Heart left ventricle (tissue), 16 donors: ENCODE measurements around the gene OVCA2. TPM values are rescaled to one million over a fixed set of nuclear protein-coding genes. Genes with fewer than 3 reads are reported as not detected.

Experiments
- ATAC-seq, 4 donors: fragments of 200-7000 bp; cut with Tn5 transposase; one replicate each; pipeline ENCODE4 v1.9.1; 2020 to 2022; ENCODE audit warnings: moderate library complexity in 4 of 4, mild to moderate bottlenecking in 3 of 4, moderate number of reproducible peaks in 1 of 4
- DNase-seq, 5 donors: peaks; one replicate each; pipeline ENCODE4 v3.0.0-alpha.2; 2020
- H3K27ac ChIP-seq, 12 donors: fragments of 200-600 bp; sonication (generic) in 4 of 12; one replicate each; pipeline versions ENCODE4 v1.5.0 to v1.8.0; 2016 to 2022; ENCODE audit warnings: mild to moderate bottlenecking in 2 of 12
- H3K27me3 ChIP-seq, 9 donors: fragments of 200-600 bp; sonication (generic) in 2 of 9; one replicate each; pipeline versions ENCODE4 v1.5.1 to v1.8.0; 2016 to 2022; ENCODE audit warnings: mild to moderate bottlenecking in 3 of 9
- H3K36me3 ChIP-seq, 9 donors: fragments of 200-600 bp; sonication (generic) in 2 of 9; one replicate each; pipeline versions ENCODE4 v1.5.0 to v1.8.0; 2018 to 2022; ENCODE audit warnings: mild to moderate bottlenecking in 2 of 9
- H3K4me1 ChIP-seq, 12 donors: fragments of 200-600 bp; sonication (generic) in 4 of 12; one replicate each; pipeline versions ENCODE4 v1.5.0 to v1.8.0; 2016 to 2022; ENCODE audit warnings: mild to moderate bottlenecking in 3 of 12
- H3K4me3 ChIP-seq, 12 donors: fragments of 200-600 bp; sonication (generic) in 4 of 12; one replicate each; pipeline versions ENCODE4 v1.5.0 to v1.8.0; 2017 to 2022; ENCODE audit warnings: mild to moderate bottlenecking in 9 of 12, moderate library complexity in 4 of 12
- H3K9me3 ChIP-seq, 12 donors: fragments of 200-600 bp; sonication (generic) in 4 of 12; one replicate each; pipeline versions ENCODE4 v1.5.0 to v1.8.0; 2016 to 2022; ENCODE audit warnings: mild to moderate bottlenecking in 1 of 12
- CTCF ChIP-seq, 12 donors: fragments of 200-600 bp; sonication (generic) in 4 of 12; IDR thresholded peaks; one replicate each; pipeline versions ENCODE4 v1.5.0 to v1.8.0; 2018 to 2022; ENCODE audit warnings: antibody characterized with exemption in 12 of 12, mild to moderate bottlenecking in 5 of 12
- POLR2A ChIP-seq, 2 donors: fragments of 450-650 bp; IDR thresholded peaks; one replicate each; pipeline ENCODE4 v1.6.1; 2017; ENCODE audit warnings: antibody characterized with exemption in 2 of 2, mild to moderate bottlenecking in 2 of 2, moderate library complexity in 2 of 2
- WGBS, 4 donors: extraction: QIAGEN DNeasy Blood & Tissue Kit in 2 of 4; methylation state at CpG; one replicate each; pipeline versions ENCODE4 v1.1.5 to v1.1.7; 2013 to 2018; 5-methylcytosine and 5-hydroxymethylcytosine counted together
- intact Hi-C, 10 donors: fragments of 100-400 bp; cut with DNase I; formaldehyde crosslinking; loops; one replicate each; pipeline versions ENCODE4 v1.11.1 to v1.14.2; 2022
- polyA plus RNA-seq, 2 donors: library from polyadenylated mRNA; stranded (reverse); fragments of 200-250 nt; gene quantifications; one replicate each; pipeline ENCODE4 v1.2.3, GENCODE V29; 2013
- total RNA-seq, 9 donors: library from RNA; depleted of rRNA in 2 of 9; stranded (reverse); fragments of >200 nt in 2 of 9; fragmentation: NEBNext Ultra II Directional in 3 of 9; extraction: Animal tissue kit (Norgen Biotek cat#: 25700) in 3 of 9; gene quantifications; one replicate each; pipeline versions ENCODE4 v1.1.0 to v1.2.4, GENCODE V29; 2016 to 2023
- donor health status: ischemic (EF 13 %, LVEDD 7.1; RV severe dilation, severe dysfunction).
- donor health status: healthy with polysubstance abuse.
- donor health status: DM: no; HTN: yes; CAD: no.
- donor health status: DM: no; HTN: no; CAD: no.
- donor health status: ischemic (EF 25% LVEDD 6.9; RV normal size, moderate dysfunction).
- donor health status: ischemic (EF 25% LVEDD 5.7; RV mildly dilated, moderate dysfunction).
- donor health status: healthy.
- donor health status: DM: yes; HTN: yes; CAD: no.
- donor health status: ischemic (EF 35%, LVEDD 5.7; RV mildly dilated, moderate dysfunction).
- donor health status: nonischemic (EF 11% LVEDD 7.7; RV severe dilation, severe dysfunction).
- donor health status: DM: yes; HTN: yes; CAD: no.
- donor health status: PGD.
- donor health status: ischemic (EF 29% LVEDD 5.4; RV normal size, mild dysfunction).
- donor health status: nonischemic (EF 23%, LVEDD 6.1; RV moderate dilation, normal function).

Gene OVCA2
- total and polyA plus RNA-seq, 11 donors = 16.0 to 52.4 (median 22.0) TPM

GRCh38 chr17:2018716-2019510 is 22.9 kb upstream of the OVCA2 start:
- TF ChIP-seq CTCF (IDR thresholded peaks at IDR 0.05) (no peak), POLR2A (IDR thresholded peaks at IDR 0.05) (no peak)

GRCh38 chr17:2019723-2020122 is 22.1 kb upstream of the OVCA2 start:
- Histone ChIP-seq H3K9me3 (no peaks in the 10 kb centered on the region), H3K4me1 (peaks cover 0 to 33% (median 13%) of the 10 kb centered on the region in 12 donors), H3K36me3 (no peaks in the 10 kb centered on the region), H3K4me3 (no peak overlapping the region), H3K27ac (no peak overlapping the region), H3K27me3 (peaks cover 0 to 17% (median 0%) of the 10 kb centered on the region in 9 donors)
- ATAC-seq (no peak), DNase-seq (no peak)
- intact Hi-C loops = loop anchor here in 3 of 10 donors (5.0 to 10.0 kb wide), 4 partner anchors 47 to 365 kb away; partner anchors contain the start of gene WDR81 (in 1 of the 3)
- TF ChIP-seq POLR2A (IDR thresholded peaks at IDR 0.05) = no peak
- no peak for TF ChIP-seq CTCF (IDR thresholded peaks at IDR 0.05)
- 78 to 84% (median 80%) methylated on average over 8 of the region's 8 CpGs for WGBS, 4 donors

More at GRCh38 chr17:2018716-2019510, 22.9 kb upstream of the OVCA2 start:
- DNase-seq (no peak), ATAC-seq (no peak)
- Histone ChIP-seq H3K4me1 (peaks cover 0 to 28% (median 5%) of the 10 kb centered on the region in 12 donors), H3K4me3 (no peak overlapping the region), H3K27me3 (peaks cover 0 to 9% (median 0%) of the 10 kb centered on the region in 9 donors), H3K36me3 (no peaks in the 10 kb centered on the region), H3K27ac (no peak overlapping the region), H3K9me3 (no peaks in the 10 kb centered on the region)
- 78 to 85% (median 81%) methylated on average over 23 to 24 of the region's 24 CpGs for WGBS, 4 donors
- intact Hi-C loops = no loop called here

GRCh38 chr17:2020721-2021120 is 21.1 kb upstream of the OVCA2 start:
- intact Hi-C loops = loop anchor here in 3 of 10 donors (5.0 to 10.0 kb wide), 4 partner anchors 48 to 366 kb away; partner anchors contain the start of gene WDR81 (in 1 of the 3)
- TF ChIP-seq POLR2A (IDR thresholded peaks at IDR 0.05) (no peak), CTCF (IDR thresholded peaks at IDR 0.05) (no peak)
- no peaks in the 10 kb centered on the region for H3K9me3 ChIP-seq
- peaks cover 0 to 34% (median 21%) of the 10 kb centered on the region in 12 donors for H3K4me1 ChIP-seq
- peak overlapping the region in 1 of 12 donors; percentile 50 for H3K27ac ChIP-seq
- 43 to 62% (median 45%) methylated on average over 7 to 8 of the region's 8 CpGs for WGBS, 4 donors
- peak in 1 of 4 donors; percentile 38 for ATAC-seq
- H3K36me3 ChIP-seq = no peaks in the 10 kb centered on the region
- no peak for DNase-seq
- H3K4me3 ChIP-seq = no peak overlapping the region
- peaks cover 0 to 27% (median 0%) of the 10 kb centered on the region in 9 donors for H3K27me3 ChIP-seq

- peaks cover 3 to 37% (median 26%) of the 10 kb centered on the region in 12 donors for H3K4me1 ChIP-seq
- H3K27me3 ChIP-seq = peaks cover 0 to 47% (median 0%) of the 10 kb centered on the region in 9 donors
- no peak overlapping the region for H3K27ac ChIP-seq
- no peak for ATAC-seq
- 76 to 87% (median 83%) methylated on average over 15 of the region's 15 CpGs for WGBS, 4 donors
- H3K36me3 ChIP-seq = no peaks in the 10 kb centered on the region
- H3K4me3 ChIP-seq = no peak overlapping the region
- no peak for DNase-seq
- H3K9me3 ChIP-seq = no peaks in the 10 kb centered on the region
- TF ChIP-seq CTCF (IDR thresholded peaks at IDR 0.05) (no peak), POLR2A (IDR thresholded peaks at IDR 0.05) (no peak)
- intact Hi-C loops = loop anchor here in 3 of 10 donors (5.0 to 10.0 kb wide), 4 partner anchors 50 to 368 kb away; partner anchors contain the start of gene WDR81 (in 1 of the 3)
Measured at GRCh38 chr17:2022647-2023240, 19.1 kb upstream of the OVCA2 start.
